HCT116 (cell line): ENCODE measurements around the gene CDHR1. TPM values are rescaled to one million over a fixed set of nuclear protein-coding genes. Genes with fewer than 3 reads are reported as not detected.

Experiments
- ATAC-seq: fragments of 200-7000 bp; cut with Tn5 transposase; 2 replicates; pipeline ENCODE4 v1.9.1; 2020; ENCODE audit warnings: mild to moderate bottlenecking, moderate library complexity
- BruUV-seq: library from RNA; stranded (reverse); fragments of 400-500 nt; replicated peaks from 2 replicates; lab custom pipeline; 2021; lab: Mats Ljungman, UMichigan
- CTCF ChIA-PET: fragments of 300-600 bp; sonication (Branson Sonifier 250); formaldehyde crosslinking; loops from one replicate; lab custom pipeline; 2021; ENCODE audit warnings: antibody characterized with exemption; lab: Charles Lee
- POLR2A ChIA-PET: fragments of 300-600, 350-600 bp; sonication (Branson Sonifier 250); formaldehyde crosslinking; loops from one replicate; lab custom pipeline; 2021; ENCODE audit warnings: antibody characterized with exemption; lab: Charles Lee
- RAD21 ChIA-PET, 2 experiments: fragments of 300-600 bp; sonication (Branson Sonifier 250); formaldehyde crosslinking; loops; one replicate each; lab custom pipeline; 2023; ENCODE audit warnings: low total read pairs in 2 of 2; ENCODE audit not compliant: uncharacterized antibody in 2 of 2, unreplicated experiment in 2 of 2, low non-redundant PET in 1 of 2; lab: Charles Lee
- DNase-seq: peaks from one replicate; pipeline ENCODE4 v3.0.0-alpha.2; 2010; ENCODE audit warnings: low read depth, low spot score
- H2AFZ ChIP-seq: fragments of 200-600 bp; shearing (Covaris generic), sonication (generic); 2 replicates; pipeline ENCODE4 v1.6.1; 2017; ENCODE audit warnings: low read depth, mixed run types, mixed read lengths, antibody characterized with exemption, low read length; ENCODE audit not compliant: poor library complexity, severe bottlenecking
- H3K27ac ChIP-seq: 2 replicates; pipeline ENCODE4 v1.5.1; 2012; ENCODE audit warnings: low read depth, low read length
- H3K27me3 ChIP-seq: fragments of 200-600 bp; sonication (generic); 2 replicates; pipeline ENCODE4 v1.6.1; 2016; ENCODE audit warnings: mixed run types, low read length, mixed read lengths; ENCODE audit not compliant: insufficient read depth
- H3K36me3 ChIP-seq, 2 experiments: fragments of 200-500 bp in 1 of 2; fragments of 200-600 bp in 1 of 2; sonication (Bioruptor generic) in 1 of 2; sonication (generic) in 1 of 2; 2 replicates each; pipeline versions ENCODE4 v1.5.1 to v1.6.1; 2014 to 2016; ENCODE audit warnings: low read length in 2 of 2, inconsistent platforms in 1 of 2, mixed read lengths in 1 of 2, mixed run types in 1 of 2; ENCODE audit not compliant: insufficient read depth in 2 of 2, control insufficient read depth in 1 of 2
- H3K4me1 ChIP-seq, 2 experiments: fragments of 200-600 bp in 1 of 2; sonication (generic) in 1 of 2; 2 replicates each; pipeline versions ENCODE4 v1.5.1 to v1.6.1; 2012 to 2017; ENCODE audit warnings: low read length in 2 of 2, inconsistent platforms in 1 of 2, mild to moderate bottlenecking in 1 of 2, mixed read lengths in 1 of 2, mixed run types in 1 of 2, moderate library complexity in 1 of 2; ENCODE audit not compliant: insufficient read depth in 2 of 2, control insufficient read depth in 1 of 2
- H3K4me2 ChIP-seq: fragments of 200-600 bp; sonication (generic); 2 replicates; pipeline ENCODE4 v1.6.1; 2017; ENCODE audit warnings: mixed run types, low read length, mixed read lengths
- H3K4me3 ChIP-seq, 2 experiments: fragments of 200-600 bp in 1 of 2; sonication (generic) in 1 of 2; replicated peaks in 1 of 2; 2 replicates each; pipeline ENCODE4 v1.5.1; 2011 to 2016; ENCODE audit warnings: low read length in 2 of 2, control low read depth in 1 of 2, low read depth in 1 of 2, mild to moderate bottlenecking in 1 of 2, mixed read lengths in 1 of 2, mixed run types in 1 of 2
- H3K79me2 ChIP-seq: fragments of 200-600 bp; sonication (generic); 2 replicates; pipeline ENCODE4 v1.6.1; 2017; ENCODE audit warnings: mild to moderate bottlenecking, mixed run types, low read length, moderate library complexity, mixed read lengths; ENCODE audit not compliant: insufficient read depth
- H3K9ac ChIP-seq: fragments of 200-600 bp; sonication (generic); 2 replicates; pipeline ENCODE4 v1.6.1; 2016; ENCODE audit warnings: low read length, mixed read lengths
- H3K9me2 ChIP-seq: fragments of 200-600 bp; sonication (generic), shearing (Covaris generic); 2 replicates; pipeline ENCODE4 v1.6.1; 2017; ENCODE audit warnings: mixed run types, mild to moderate bottlenecking, moderate library complexity; ENCODE audit not compliant: insufficient read depth
- H3K9me3 ChIP-seq, 2 experiments: fragments of 200-500 bp in 1 of 2; fragments of 200-600 bp in 1 of 2; sonication (Bioruptor generic) in 1 of 2; sonication (generic) in 1 of 2; 2 replicates each; pipeline ENCODE4 v1.6.1; 2014 to 2017; ENCODE audit warnings: low read length in 2 of 2, mixed read lengths in 2 of 2, inconsistent platforms in 1 of 2, low read depth in 1 of 2, mild to moderate bottlenecking in 1 of 2, mixed run types in 1 of 2, moderate library complexity in 1 of 2; ENCODE audit not compliant: control insufficient read depth in 1 of 2, insufficient read depth in 1 of 2
- H4K20me1 ChIP-seq: fragments of 200-600 bp; sonication (generic), shearing (Covaris generic); 2 replicates; pipeline ENCODE4 v1.6.1; 2017; ENCODE audit warnings: mixed run types, mild to moderate bottlenecking, moderate library complexity; ENCODE audit not compliant: insufficient read depth
- CEBPB ChIP-seq: IDR thresholded peaks from 2 replicates; pipeline ENCODE4 v1.6.1; 2012; ENCODE audit warnings: low read depth
- EGR1 ChIP-seq: IDR thresholded peaks from 2 replicates; pipeline ENCODE4 v1.6.1; 2012; ENCODE audit warnings: low read depth
- EZH2 ChIP-seq: fragments of 200-600 bp; sonication (generic); IDR thresholded peaks from 2 replicates; pipeline ENCODE4 v1.6.1; 2017; ENCODE audit warnings: antibody characterized with exemption, mixed run types
- FOSL1 ChIP-seq: IDR thresholded peaks from 2 replicates; pipeline ENCODE4 v1.6.1; 2012; ENCODE audit warnings: low read depth
- POLR2A ChIP-seq: IDR thresholded peaks from 2 replicates; pipeline ENCODE4 v1.7.0; 2011; ENCODE audit warnings: borderline replicate concordance; ENCODE audit not compliant: insufficient read depth, insufficient read length; ENCODE audit errors: extremely low read depth
- POLR2AphosphoS5 ChIP-seq: IDR thresholded peaks from 2 replicates; pipeline ENCODE4 v1.6.1; 2011; ENCODE audit warnings: mild to moderate bottlenecking, low read depth, low read length, moderate library complexity
- RAD21 ChIP-seq: IDR thresholded peaks from 2 replicates; pipeline ENCODE4 v1.6.1; 2012; ENCODE audit warnings: low read depth, mild to moderate bottlenecking
- SIN3A ChIP-seq: IDR thresholded peaks from 2 replicates; pipeline ENCODE4 v1.6.1; 2012; ENCODE audit warnings: low read depth
- SP1 ChIP-seq: IDR thresholded peaks from 2 replicates; pipeline ENCODE4 v1.6.1; 2012; ENCODE audit warnings: low read depth
- YY1 ChIP-seq: IDR thresholded peaks from 2 replicates; pipeline ENCODE4 v1.6.1; 2011; ENCODE audit warnings: low read length, low read depth, moderate library complexity, mild to moderate bottlenecking; ENCODE audit not compliant: insufficient replicate concordance; ENCODE audit errors: extremely low read depth
- ZNF274 ChIP-seq: fragments of 200-500 bp; sonication (Bioruptor generic); IDR thresholded peaks from 2 replicates; pipeline ENCODE4 v1.6.1; 2014; ENCODE audit warnings: mild to moderate bottlenecking, low read depth, low read length, inconsistent platforms
- intact Hi-C: fragments of 100-400 bp; cut with micrococcal nuclease; formaldehyde crosslinking; loops from 2 replicates; pipeline ENCODE4 v1.10.0; 2022
- total RNA-seq: library from RNA; stranded (reverse); gene quantifications from one replicate; pipeline ENCODE4 v1.2.1, GENCODE V29; 2021; ENCODE audit not compliant: unreplicated experiment
- TF ChIP-seq, protein P1 (sequence below): IDR thresholded peaks from 2 replicates; pipeline ENCODE4 v1.6.1; 2012
- TF ChIP-seq, protein P2 (sequence below): IDR thresholded peaks from 2 replicates; pipeline ENCODE4 v1.6.1; 2011; ENCODE audit warnings: mild to moderate bottlenecking, low read length, moderate library complexity; ENCODE audit not compliant: insufficient replicate concordance; ENCODE audit errors: extremely low read depth
- TF ChIP-seq, protein P3 (sequence below): IDR thresholded peaks from 2 replicates; pipeline ENCODE4 v1.6.1; 2012; ENCODE audit warnings: low read depth

CDHR1 gene
- total RNA-seq, 1 experiment from 2014 or later, result not detected

DNA sequence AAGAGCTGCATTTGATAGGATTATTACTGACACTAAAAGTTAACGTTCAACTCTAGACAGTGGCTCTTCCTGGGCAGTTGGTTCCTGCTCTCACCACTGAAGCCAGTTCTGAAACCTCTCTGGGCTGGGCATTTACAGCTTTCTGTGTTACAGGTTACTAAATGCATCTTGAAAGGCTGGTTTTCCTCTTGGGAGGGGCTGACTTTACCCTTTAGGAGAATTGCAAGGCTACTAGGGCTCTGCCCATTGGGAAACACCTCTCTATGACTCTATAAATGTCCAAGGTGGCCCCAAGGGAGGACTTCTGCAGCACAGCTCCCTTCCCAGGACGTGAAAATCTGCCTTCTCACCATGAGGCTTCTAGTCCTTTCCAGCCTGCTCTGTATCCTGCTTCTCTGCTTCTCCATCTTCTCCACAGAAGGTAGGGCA, 20.8 kb upstream of the CDHR1 start, which contains the start of gene GPR15LG:
GPR15LG (plus strand) TSS at position 301 of the 429 bp plus-strand sequence; CDS start at position 352, 51 bp downstream.
- intact Hi-C loops, result no loop called here
- Histone ChIP-seq H4K20me1 (no peaks in the 10 kb centered on the region), H3K36me3 (no peaks in the 10 kb centered on the region), H3K27me3 (no peaks in the 10 kb centered on the region), H3K27ac (no peak within 1 kb of the TSS), H3K9ac (no peak within 1 kb of the TSS), H3K4me2 (no peak within 1 kb of the TSS), H3K4me1 (no peaks in the 10 kb centered on the region), H3K9me2 (no peaks in the 10 kb centered on the region), H2AFZ (no peak within 1 kb of the TSS), H3K4me3 (no peak within 1 kb of the TSS), H3K9me3 (no peaks in the 10 kb centered on the region), H3K79me2 (no peaks in the 10 kb centered on the region)
- DNase-seq (no peak), ATAC-seq (no peak)
- CTCF ChIA-PET, result no interaction called here
- RAD21 ChIA-PET, result no interaction called here
- TF ChIP-seq CEBPB (no peak), ZNF274 (no peak), FOSL1 (no peak)
- TF ChIP-seq, protein P1, sequence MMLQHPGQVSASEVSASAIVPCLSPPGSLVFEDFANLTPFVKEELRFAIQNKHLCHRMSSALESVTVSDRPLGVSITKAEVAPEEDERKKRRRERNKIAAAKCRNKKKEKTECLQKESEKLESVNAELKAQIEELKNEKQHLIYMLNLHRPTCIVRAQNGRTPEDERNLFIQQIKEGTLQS, result no peak
- POLR2A ChIA-PET, result no interaction called here
- no TSS peak for BruUV-seq

DNA sequence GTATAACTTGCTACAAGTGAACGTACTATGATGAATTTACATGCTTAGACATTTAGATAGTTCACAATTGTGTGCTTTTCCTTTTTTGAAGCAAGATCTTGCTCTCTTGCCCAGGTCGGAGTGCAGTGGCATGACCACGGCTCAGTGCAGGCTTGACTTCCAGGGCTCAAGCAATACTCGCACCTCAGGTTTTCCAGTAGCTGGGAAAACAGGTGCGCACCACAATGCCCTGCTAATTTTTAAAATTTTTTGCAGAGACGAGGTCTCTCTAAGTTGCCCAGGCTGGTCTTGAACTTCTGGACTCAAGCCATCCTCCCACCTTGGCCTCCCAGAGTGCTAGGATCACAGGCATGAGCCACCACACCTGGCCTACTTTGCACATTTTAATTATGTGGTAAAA, 18.9 kb upstream of the CDHR1 start:
- H4K20me1 ChIP-seq, result no peaks in the 10 kb centered on the region
- RAD21 ChIA-PET, result no interaction called here
- no peaks in the 10 kb centered on the region for H3K9me2 ChIP-seq
- H3K4me2 ChIP-seq, result no peak overlapping the region
- H3K27ac ChIP-seq, result no peak overlapping the region
- H2AFZ ChIP-seq, result no peak overlapping the region
- no peaks in the 10 kb centered on the region for H3K36me3 ChIP-seq
- POLR2A ChIA-PET, result no interaction called here
- H3K4me3 ChIP-seq, result no peak overlapping the region
- H3K9ac ChIP-seq, result no peak overlapping the region
- no peaks in the 10 kb centered on the region for H3K9me3 ChIP-seq
- H3K4me1 ChIP-seq, result no peaks in the 10 kb centered on the region
- TF ChIP-seq RAD21 (no peak), EZH2 (no peak), POLR2AphosphoS5 (no peak), SIN3A (no peak), YY1 (no peak), EGR1 (no peak), SP1 (no peak), POLR2A (no peak), FOSL1 (no peak)
- TF ChIP-seq, protein P1, result no peak
- TF ChIP-seq, protein P2, sequence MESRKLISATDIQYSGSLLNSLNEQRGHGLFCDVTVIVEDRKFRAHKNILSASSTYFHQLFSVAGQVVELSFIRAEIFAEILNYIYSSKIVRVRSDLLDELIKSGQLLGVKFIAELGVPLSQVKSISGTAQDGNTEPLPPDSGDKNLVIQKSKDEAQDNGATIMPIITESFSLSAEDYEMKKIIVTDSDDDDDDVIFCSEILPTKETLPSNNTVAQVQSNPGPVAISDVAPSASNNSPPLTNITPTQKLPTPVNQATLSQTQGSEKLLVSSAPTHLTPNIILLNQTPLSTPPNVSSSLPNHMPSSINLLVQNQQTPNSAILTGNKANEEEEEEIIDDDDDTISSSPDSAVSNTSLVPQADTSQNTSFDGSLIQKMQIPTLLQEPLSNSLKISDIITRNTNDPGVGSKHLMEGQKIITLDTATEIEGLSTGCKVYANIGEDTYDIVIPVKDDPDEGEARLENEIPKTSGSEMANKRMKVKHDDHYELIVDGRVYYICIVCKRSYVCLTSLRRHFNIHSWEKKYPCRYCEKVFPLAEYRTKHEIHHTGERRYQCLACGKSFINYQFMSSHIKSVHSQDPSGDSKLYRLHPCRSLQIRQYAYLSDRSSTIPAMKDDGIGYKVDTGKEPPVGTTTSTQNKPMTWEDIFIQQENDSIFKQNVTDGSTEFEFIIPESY, result no peak
- TF ChIP-seq, protein P3, sequence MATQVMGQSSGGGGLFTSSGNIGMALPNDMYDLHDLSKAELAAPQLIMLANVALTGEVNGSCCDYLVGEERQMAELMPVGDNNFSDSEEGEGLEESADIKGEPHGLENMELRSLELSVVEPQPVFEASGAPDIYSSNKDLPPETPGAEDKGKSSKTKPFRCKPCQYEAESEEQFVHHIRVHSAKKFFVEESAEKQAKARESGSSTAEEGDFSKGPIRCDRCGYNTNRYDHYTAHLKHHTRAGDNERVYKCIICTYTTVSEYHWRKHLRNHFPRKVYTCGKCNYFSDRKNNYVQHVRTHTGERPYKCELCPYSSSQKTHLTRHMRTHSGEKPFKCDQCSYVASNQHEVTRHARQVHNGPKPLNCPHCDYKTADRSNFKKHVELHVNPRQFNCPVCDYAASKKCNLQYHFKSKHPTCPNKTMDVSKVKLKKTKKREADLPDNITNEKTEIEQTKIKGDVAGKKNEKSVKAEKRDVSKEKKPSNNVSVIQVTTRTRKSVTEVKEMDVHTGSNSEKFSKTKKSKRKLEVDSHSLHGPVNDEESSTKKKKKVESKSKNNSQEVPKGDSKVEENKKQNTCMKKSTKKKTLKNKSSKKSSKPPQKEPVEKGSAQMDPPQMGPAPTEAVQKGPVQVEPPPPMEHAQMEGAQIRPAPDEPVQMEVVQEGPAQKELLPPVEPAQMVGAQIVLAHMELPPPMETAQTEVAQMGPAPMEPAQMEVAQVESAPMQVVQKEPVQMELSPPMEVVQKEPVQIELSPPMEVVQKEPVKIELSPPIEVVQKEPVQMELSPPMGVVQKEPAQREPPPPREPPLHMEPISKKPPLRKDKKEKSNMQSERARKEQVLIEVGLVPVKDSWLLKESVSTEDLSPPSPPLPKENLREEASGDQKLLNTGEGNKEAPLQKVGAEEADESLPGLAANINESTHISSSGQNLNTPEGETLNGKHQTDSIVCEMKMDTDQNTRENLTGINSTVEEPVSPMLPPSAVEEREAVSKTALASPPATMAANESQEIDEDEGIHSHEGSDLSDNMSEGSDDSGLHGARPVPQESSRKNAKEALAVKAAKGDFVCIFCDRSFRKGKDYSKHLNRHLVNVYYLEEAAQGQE, result no peak
- ATAC-seq (no peak), DNase-seq (no peak)
- intact Hi-C loops, result no loop called here
- H3K79me2 ChIP-seq, result no peaks in the 10 kb centered on the region
- BruUV-seq, result no TSS peak
- CTCF ChIA-PET, result no interaction called here
- H3K27me3 ChIP-seq, result no peaks in the 10 kb centered on the region
